Neural cell (in vitro differentiated cells): ENCODE measurements around the gene HS3ST1.

Experiments
- POLR2AphosphoS5 ChIP-seq: IDR thresholded peaks from 2 replicates; pipeline ENCODE4 v1.6.1; 2012
- TAF1 ChIP-seq: IDR thresholded peaks from 2 replicates; pipeline ENCODE4 v1.6.1; 2012; ENCODE audit warnings: low read depth
- TF ChIP-seq, protein P1 (sequence below): fragments of 450-650 bp; IDR thresholded peaks from 2 replicates; pipeline ENCODE4 v1.5.1; 2014; ENCODE audit warnings: antibody characterized with exemption, mild to moderate bottlenecking, moderate library complexity; ENCODE audit not compliant: poor library complexity, severe bottlenecking

DNA sequence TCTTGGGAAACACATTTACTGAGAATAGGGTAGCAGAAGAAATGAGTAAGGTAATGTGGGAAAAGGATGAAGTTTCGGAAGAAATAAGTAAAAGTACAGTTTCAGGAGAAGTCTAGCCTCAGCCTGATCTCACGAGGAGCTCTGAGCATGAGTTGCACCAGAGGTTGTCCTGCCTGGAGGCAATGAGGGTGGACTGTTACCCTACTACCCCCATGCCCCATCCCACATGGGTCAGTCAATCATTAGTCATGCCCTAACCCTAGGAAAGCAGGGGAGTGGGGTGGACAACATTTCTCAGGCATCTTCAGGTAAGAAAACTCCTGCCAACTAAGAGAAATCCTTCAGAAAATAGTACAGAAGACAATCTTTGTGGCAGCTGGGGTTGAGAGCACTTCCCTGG, 35.1 kb downstream of the HS3ST1 start:
- TF ChIP-seq, protein P1, sequence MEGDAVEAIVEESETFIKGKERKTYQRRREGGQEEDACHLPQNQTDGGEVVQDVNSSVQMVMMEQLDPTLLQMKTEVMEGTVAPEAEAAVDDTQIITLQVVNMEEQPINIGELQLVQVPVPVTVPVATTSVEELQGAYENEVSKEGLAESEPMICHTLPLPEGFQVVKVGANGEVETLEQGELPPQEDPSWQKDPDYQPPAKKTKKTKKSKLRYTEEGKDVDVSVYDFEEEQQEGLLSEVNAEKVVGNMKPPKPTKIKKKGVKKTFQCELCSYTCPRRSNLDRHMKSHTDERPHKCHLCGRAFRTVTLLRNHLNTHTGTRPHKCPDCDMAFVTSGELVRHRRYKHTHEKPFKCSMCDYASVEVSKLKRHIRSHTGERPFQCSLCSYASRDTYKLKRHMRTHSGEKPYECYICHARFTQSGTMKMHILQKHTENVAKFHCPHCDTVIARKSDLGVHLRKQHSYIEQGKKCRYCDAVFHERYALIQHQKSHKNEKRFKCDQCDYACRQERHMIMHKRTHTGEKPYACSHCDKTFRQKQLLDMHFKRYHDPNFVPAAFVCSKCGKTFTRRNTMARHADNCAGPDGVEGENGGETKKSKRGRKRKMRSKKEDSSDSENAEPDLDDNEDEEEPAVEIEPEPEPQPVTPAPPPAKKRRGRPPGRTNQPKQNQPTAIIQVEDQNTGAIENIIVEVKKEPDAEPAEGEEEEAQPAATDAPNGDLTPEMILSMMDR, result no peak
- TF ChIP-seq TAF1 (no peak), POLR2AphosphoS5 (no peak)
